WERI-Rb-1 (cell line): ENCODE data around the gene CHRM4.

Experiments
- DNase-seq: peaks from one replicate; pipeline ENCODE4 v3.0.0-alpha.2; 2020
- H3K27ac ChIP-seq: fragments of 250-450 bp; sonication (Bioruptor Pico); 2 replicates; pipeline ENCODE4 v1.5.1; 2020; ENCODE audit warnings: mild to moderate bottlenecking, moderate library complexity
- H3K27me3 ChIP-seq: fragments of 250-450 bp; sonication (Bioruptor Pico); 2 replicates; pipeline ENCODE4 v1.5.1; 2021; ENCODE audit warnings: mild to moderate bottlenecking, low read depth, moderate library complexity; ENCODE audit not compliant: insufficient read depth, severe bottlenecking
- H3K36me3 ChIP-seq: fragments of 250-450 bp; sonication (Bioruptor Pico); 2 replicates; pipeline ENCODE4 v1.5.1; 2020; ENCODE audit warnings: mild to moderate bottlenecking, moderate library complexity
- H3K4me3 ChIP-seq: 2 replicates; pipeline ENCODE4 v1.5.1; 2011; ENCODE audit warnings: low read depth, mild to moderate bottlenecking, control low read depth, low read length
- H3K9me3 ChIP-seq: fragments of 250-450 bp; sonication (Bioruptor Pico); 2 replicates; pipeline ENCODE4 v1.5.1; 2021; ENCODE audit warnings: mild to moderate bottlenecking, moderate library complexity; ENCODE audit not compliant: severe bottlenecking
- CTCF ChIP-seq: IDR thresholded peaks from 2 replicates; pipeline ENCODE4 v1.5.1; 2011; ENCODE audit warnings: low read depth, mild to moderate bottlenecking, control low read depth, inconsistent platforms, low read length

The CHRM4 gene

GRCh38 chr11:46378811-46379481 is 12.6 kb downstream of the CHRM4 start:
- H3K4me3 ChIP-seq = no peak overlapping the region
- no peak for TF ChIP-seq CTCF
- no peak for DNase-seq
- no peaks in the 10 kb centered on the region for H3K27me3 ChIP-seq
- H3K36me3 ChIP-seq = peaks cover 66% of the 10 kb centered on the region
- peak overlapping the region; percentile 61 for H3K27ac ChIP-seq
- H3K9me3 ChIP-seq = no peaks in the 10 kb centered on the region

- Histone ChIP-seq H3K4me3 (no peak overlapping the region), H3K27me3 (no peaks in the 10 kb centered on the region), H3K9me3 (no peaks in the 10 kb centered on the region), H3K36me3 (peaks cover 59% of the 10 kb centered on the region), H3K27ac (peak overlapping the region; percentile 61)
- DNase-seq = no peak
- TF ChIP-seq CTCF = no peak
Measured at GRCh38 chr11:46378296-46378695, 13.3 kb downstream of the CHRM4 start.

DNA sequence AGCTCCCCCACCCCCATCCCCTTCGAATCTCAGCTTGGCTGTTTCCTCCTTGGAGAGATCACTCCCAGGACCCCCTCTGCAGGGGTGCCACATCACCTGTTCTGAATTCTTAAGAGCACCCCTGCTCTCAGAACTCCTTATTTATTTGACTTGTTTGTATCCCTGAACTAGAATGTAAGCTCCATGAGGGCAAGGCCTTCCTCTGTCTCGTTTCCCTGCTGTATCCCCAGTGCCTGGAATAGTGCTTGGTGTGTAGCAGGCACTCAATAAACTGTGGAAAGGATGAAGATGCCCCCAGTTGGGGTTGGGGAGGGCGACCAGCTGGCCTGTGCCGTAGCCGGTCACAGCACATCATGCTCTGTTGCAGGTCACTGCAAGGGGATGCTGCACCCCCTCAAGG is 13.7 kb downstream of the CHRM4 start:
- H3K27me3 ChIP-seq = no peaks in the 10 kb centered on the region
- no peaks in the 10 kb centered on the region for H3K9me3 ChIP-seq
- DNase-seq = no peak
- H3K4me3 ChIP-seq = no peak overlapping the region
- no peak for TF ChIP-seq CTCF
- peaks cover 55% of the 10 kb centered on the region for H3K36me3 ChIP-seq
- H3K27ac ChIP-seq = no peak overlapping the region

DNA sequence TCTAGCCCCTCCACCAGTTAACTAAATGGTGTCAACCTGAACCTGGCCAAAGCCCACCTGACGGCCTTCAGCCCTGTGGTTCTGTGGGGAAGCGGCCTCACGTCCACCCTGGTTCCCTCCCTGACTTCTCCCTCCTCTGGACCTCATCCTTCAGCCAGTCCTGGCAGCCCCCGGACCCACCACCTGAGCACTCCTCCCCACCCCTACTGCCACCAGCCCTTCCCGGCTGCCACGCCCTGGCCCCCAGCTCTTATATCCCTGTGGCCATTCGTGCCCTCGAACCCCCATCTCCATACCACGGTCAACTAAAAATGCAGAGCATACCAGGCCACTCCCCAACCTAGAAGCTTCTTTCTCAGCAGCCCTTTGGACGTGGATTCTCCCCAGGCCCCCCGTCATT is 14.3 kb downstream of the CHRM4 start:
- H3K27me3 ChIP-seq = no peaks in the 10 kb centered on the region
- H3K36me3 ChIP-seq = peaks cover 57% of the 10 kb centered on the region
- no peak overlapping the region for H3K27ac ChIP-seq
- no peak overlapping the region for H3K4me3 ChIP-seq
- no peak for TF ChIP-seq CTCF
- no peak for DNase-seq
- H3K9me3 ChIP-seq = no peaks in the 10 kb centered on the region

DNA sequence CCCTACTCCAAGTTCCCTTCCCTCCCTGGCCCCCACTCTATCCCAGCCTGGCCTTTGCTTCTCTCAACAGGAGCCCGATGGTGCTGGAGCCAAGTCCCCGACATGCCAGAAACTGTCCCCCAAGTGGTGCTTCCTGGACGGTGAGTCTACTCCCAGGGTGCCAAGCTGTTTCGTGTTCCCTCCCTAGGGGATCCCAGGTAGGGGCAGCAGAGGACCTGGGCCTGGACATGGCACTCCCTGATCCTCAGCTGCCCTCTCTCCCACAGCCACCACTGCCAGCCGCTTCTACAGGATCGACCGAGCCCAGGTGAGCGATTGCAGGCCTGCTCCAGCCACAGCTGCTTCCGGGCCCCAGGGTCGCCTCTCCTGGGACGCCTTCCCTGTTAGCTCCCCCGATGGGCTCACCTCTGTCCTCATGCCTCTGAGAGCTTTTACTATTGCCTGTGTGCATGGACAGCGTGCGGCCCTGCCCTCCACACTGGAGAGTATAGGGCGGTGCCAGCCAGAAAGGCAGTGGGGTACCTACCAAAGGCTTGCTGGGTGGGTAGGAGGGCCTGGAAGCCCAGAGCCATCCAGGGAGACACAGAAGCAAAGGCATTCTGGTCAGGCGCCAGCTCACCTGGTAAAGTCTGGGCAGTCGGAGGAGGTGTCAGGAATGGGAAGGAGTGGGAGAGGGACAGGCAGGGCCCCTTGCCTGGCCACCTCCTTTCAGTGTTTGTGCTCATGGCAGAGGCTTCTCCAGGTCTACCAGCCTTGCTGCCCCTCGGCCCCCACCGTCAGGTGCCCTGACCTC is 15.1 kb downstream of the CHRM4 start:
- no peak for DNase-seq
- H3K27ac ChIP-seq = no peak overlapping the region

More for the DNA sequence above, 15.1 kb downstream of the CHRM4 start:
- Histone ChIP-seq H3K9me3 (no peaks in the 10 kb centered on the region), H3K36me3 (peaks cover 57% of the 10 kb centered on the region), H3K4me3 (no peak overlapping the region), H3K27me3 (no peaks in the 10 kb centered on the region)
- TF ChIP-seq CTCF = no peak
